HepG2 (cell line): ENCODE data around the gene CPNE5. TPM values are rescaled to one million over a fixed set of nuclear protein-coding genes. Genes with fewer than 3 reads are reported as not detected.

ENCODE experiments used
- AFF4 ChIP-seq: sonication (generic); formaldehyde crosslinking; IDR thresholded peaks from 2 replicates; pipeline ENCODE4 v1.4.0; 2020; ENCODE audit warnings: missing genetic modification reagents
- CAMTA2 ChIP-seq: sonication (generic); formaldehyde crosslinking; IDR thresholded peaks from 2 replicates; pipeline ENCODE4 v1.4.0; 2020; ENCODE audit warnings: mild to moderate bottlenecking, missing genetic modification reagents, borderline replicate concordance
- FOXA3 ChIP-seq: IDR thresholded peaks from 2 replicates; pipeline ENCODE4 v1.6.1; 2016; ENCODE audit warnings: missing genetic modification reagents, missing compliant biosample characterization
- GATAD1 ChIP-seq: IDR thresholded peaks from 2 replicates; pipeline ENCODE4 v1.6.1; 2016; ENCODE audit warnings: missing genetic modification reagents, missing compliant biosample characterization
- JUNB ChIP-seq: sonication (generic); formaldehyde crosslinking; IDR thresholded peaks from 2 replicates; pipeline ENCODE4 v1.8.0; 2022; ENCODE audit warnings: missing genetic modification reagents, mild to moderate bottlenecking, borderline replicate concordance
- NFRKB ChIP-seq: fragments of 450-650 bp; IDR thresholded peaks from 2 replicates; pipeline ENCODE4 v1.6.1; 2017
- PBX2 ChIP-seq: IDR thresholded peaks from 2 replicates; pipeline ENCODE4 v1.6.1; 2016; ENCODE audit warnings: control low read depth
- ZNF253 ChIP-seq: sonication (generic); formaldehyde crosslinking; IDR thresholded peaks from 2 replicates; pipeline ENCODE4 v1.8.0; 2022; ENCODE audit warnings: mild to moderate bottlenecking, missing genetic modification reagents, borderline replicate concordance
- ZNF317 ChIP-seq: sonication (generic); formaldehyde crosslinking; IDR thresholded peaks from 2 replicates; pipeline ENCODE4 v1.5.0; 2020; ENCODE audit warnings: mild to moderate bottlenecking, missing genetic modification reagents
- ZNF513 ChIP-seq: sonication (generic); formaldehyde crosslinking; conservative IDR thresholded peaks from 2 replicates; pipeline ENCODE4 v1.5.0; 2020; ENCODE audit warnings: missing genetic modification reagents
- ZNF562 ChIP-seq: sonication (generic); formaldehyde crosslinking; IDR thresholded peaks from 2 replicates; pipeline ENCODE4 v1.8.0; 2022; ENCODE audit warnings: missing genetic modification reagents, borderline replicate concordance
- ZNF674 ChIP-seq: sonication (generic); formaldehyde crosslinking; IDR thresholded peaks from 2 replicates; pipeline ENCODE4 v1.5.0; 2020; ENCODE audit warnings: low read depth, mild to moderate bottlenecking, missing genetic modification reagents
- ZNF761 ChIP-seq: sonication (generic); formaldehyde crosslinking; conservative IDR thresholded peaks from 2 replicates; pipeline ENCODE4 v1.4.0; 2020; ENCODE audit warnings: mild to moderate bottlenecking, missing genetic modification reagents
- ZSCAN21 ChIP-seq: sonication (generic); formaldehyde crosslinking; IDR thresholded peaks from 2 replicates; pipeline ENCODE4 v1.8.0; 2022; ENCODE audit warnings: mild to moderate bottlenecking, missing genetic modification reagents, moderate library complexity, borderline replicate concordance
- ZSCAN5A ChIP-seq: sonication (generic); formaldehyde crosslinking; IDR thresholded peaks from 2 replicates; pipeline ENCODE4 v1.8.0; 2022; ENCODE audit warnings: mild to moderate bottlenecking, missing genetic modification reagents, borderline replicate concordance
- polyA plus RNA-seq, 8 experiments: library from polyadenylated mRNA; depleted of rRNA in 3 of 8; stranded (reverse) in 7 of 8; unstranded in 1 of 8; fragments of >200 nt; fragmentation: Illumina TruSeq in 4 of 8; extraction: Trizol in 4 of 8; gene quantifications; 2 replicates each; pipeline versions ENCODE4 v1.2.1 to v1.2.3, GENCODE V29; 2011 to 2016; ENCODE audit warnings: low read depth in 4 of 8, missing spikeins in 1 of 8, mixed read lengths in 1 of 8; ENCODE audit not compliant: insufficient read depth in 1 of 8
- total RNA-seq, 5 experiments: library from RNA; depleted of rRNA; stranded (reverse); fragments of >200 nt; fragmentation: Illumina TruSeq; extraction: Trizol; gene quantifications; 2 replicates each; pipeline ENCODE4 v1.2.3, GENCODE V29; 2016; ENCODE audit warnings: low read depth in 1 of 5

Gene CPNE5
- total and polyA plus RNA-seq, 2 of the 13 experiments (the other 11 are each of a cell fraction or from before 2014, with no cell fraction given): 0.16 TPM; not detected in 1

- TF ChIP-seq AFF4 (CRISPR knock-in tag) (no peak), GATAD1 (CRISPR knock-in tag) (peak; percentile 97), ZNF761 (CRISPR knock-in tag) (peak; percentile 51; the same call in 1 of the 2 replicates), FOXA3 (peak; percentile 37), ZNF513 (no peak), ZNF674 (CRISPR knock-in tag) (peak; percentile 76; the same call in 1 of the 2 replicates), ZSCAN5A (peak; percentile 44; the same call in 1 of the 2 replicates), ZNF253 (0 out of 2 replicates have a peak, but pooled peaks have one; percentile 25), CAMTA2 (peak; percentile 86; the same call in 1 of the 2 replicates), ZSCAN21 (CRISPR knock-in tag) (peak; percentile 82), JUNB (CRISPR knock-in tag) (0 out of 2 replicates have a peak, but pooled peaks have one; percentile 42), ZNF317 (peak; percentile 91), NFRKB (peak; percentile 63), ZNF562 (CRISPR knock-in tag) (no peak), PBX2 (CRISPR knock-in tag) (no peak; the same call in 1 of the 2 replicates)
Observed at GRCh38 chr6:36874443-36875249, 35.4 kb upstream of the CPNE5 start, which contains the start of gene PPIL1 (continued).
